ENCODE results near the gene JAZF1.
A peak's percentile ranks its signal among the peaks of the same experiment; 100 is the strongest.

Gene JAZF1

GRCh38 chr7:28112012-28112411 is 68.6 kb downstream of the JAZF1 start:
- Histone ChIP-seq H3K27ac (no peak overlapping the region), H3K4me3 (ENCODE audit: low read depth, low read length) (no peak overlapping the region), H3K36me3 (replicated peaks) (no peaks in the 10 kb centered on the region), H3K27me3 (replicated peaks) (no peaks in the 10 kb centered on the region)
- TF ChIP-seq CTCF (IDR thresholded peaks at IDR 0.05; ENCODE audit: low read depth, low read length, missing control alignments): no peak
- in situ Hi-C loops (cut with HindIII; ENCODE audit: low pct_ligation_motif_present, low sequenced_read_pairs): no loop called here
- no peak for DNase-seq

GRCh38 chr7:28110427-28111012 is 70.1 kb downstream of the JAZF1 start:
- in situ Hi-C loops (cut with HindIII; ENCODE audit: low pct_ligation_motif_present, low sequenced_read_pairs): no loop called here
- H3K4me3 ChIP-seq (ENCODE audit: low read depth, low read length): no peak overlapping the region
- H3K27me3 ChIP-seq (replicated peaks): no peaks in the 10 kb centered on the region
- no peaks in the 10 kb centered on the region for H3K36me3 ChIP-seq (replicated peaks)
- no peak for DNase-seq
- no peak overlapping the region for H3K27ac ChIP-seq
- no peak for TF ChIP-seq CTCF (IDR thresholded peaks at IDR 0.05; ENCODE audit: low read depth, low read length, missing control alignments)

GRCh38 chr7:28108747-28109146 is 71.8 kb downstream of the JAZF1 start:
- no peak for DNase-seq
- in situ Hi-C loops (cut with HindIII; ENCODE audit: low pct_ligation_motif_present, low sequenced_read_pairs): no loop called here
- Histone ChIP-seq H3K27ac (no peak overlapping the region), H3K36me3 (replicated peaks) (no peaks in the 10 kb centered on the region), H3K27me3 (replicated peaks) (no peaks in the 10 kb centered on the region), H3K4me3 (ENCODE audit: low read depth, low read length) (no peak overlapping the region)
- no peak for TF ChIP-seq CTCF (IDR thresholded peaks at IDR 0.05; ENCODE audit: low read depth, low read length, missing control alignments)

- no peak overlapping the region for H3K4me3 ChIP-seq (ENCODE audit: low read depth, low read length)
- no peak for DNase-seq
- no peaks in the 10 kb centered on the region for H3K27me3 ChIP-seq (replicated peaks)
- in situ Hi-C loops (cut with HindIII; ENCODE audit: low pct_ligation_motif_present, low sequenced_read_pairs): no loop called here
- H3K27ac ChIP-seq: no peak overlapping the region
- no peaks in the 10 kb centered on the region for H3K36me3 ChIP-seq (replicated peaks)
- no peak for TF ChIP-seq CTCF (IDR thresholded peaks at IDR 0.05; ENCODE audit: low read depth, low read length, missing control alignments)
Measured at GRCh38 chr7:28107960-28108359, 72.6 kb downstream of the JAZF1 start.

- in situ Hi-C loops (cut with HindIII; ENCODE audit: low pct_ligation_motif_present, low sequenced_read_pairs): no loop called here
Measured at GRCh38 chr7:28106321-28106829, 74.2 kb downstream of the JAZF1 start.

More at GRCh38 chr7:28106321-28106829, 74.2 kb downstream of the JAZF1 start:
- no peaks in the 10 kb centered on the region for H3K27me3 ChIP-seq (replicated peaks)
- no peak for TF ChIP-seq CTCF (IDR thresholded peaks at IDR 0.05; ENCODE audit: low read depth, low read length, missing control alignments)
- H3K4me3 ChIP-seq (ENCODE audit: low read depth, low read length): no peak overlapping the region
- H3K27ac ChIP-seq: no peak overlapping the region
- peak; percentile 36 for DNase-seq
- no peaks in the 10 kb centered on the region for H3K36me3 ChIP-seq (replicated peaks)

Data from brain microvascular endothelial cell (primary cell).